Activated CD8-positive, alpha-beta T cell treated with anti-CD3 and anti-CD28 coated beads for 36 hours (primary cell): Measurements from ENCODE around the gene KLLN. TPM values are rescaled to one million over a fixed set of nuclear protein-coding genes. Genes with fewer than 3 reads are reported as not detected.

Experiments used
- ATAC-seq: fragments of 200-7000 bp; cut with Tn5 transposase; one replicate; pipeline ENCODE4 v1.10.0; 2021; ENCODE audit warnings: mild to moderate bottlenecking, moderate library complexity
- CTCF ChIA-PET: fragments of 350-600 bp; sonication (Branson Sonifier 250); formaldehyde crosslinking; loops from one replicate; lab custom pipeline; 2021; ENCODE audit warnings: antibody characterized with exemption; lab: Charles Lee
- POLR2A ChIA-PET: fragments of 350-600 bp; sonication (Branson Sonifier 250); formaldehyde crosslinking; loops from one replicate; lab custom pipeline; 2021; ENCODE audit warnings: antibody characterized with exemption; lab: Charles Lee
- DNase-seq: peaks from one replicate; pipeline ENCODE4 v3.0.0-alpha.2; 2020
- H3K27ac Mint-ChIP-seq: one replicate; pipeline ENCODE4 v1.8.0; 2021; ENCODE audit warnings: mild to moderate bottlenecking, mixed read lengths
- H3K27me3 Mint-ChIP-seq: one replicate; pipeline ENCODE4 v1.8.0; 2021; ENCODE audit warnings: mixed read lengths
- H3K36me3 Mint-ChIP-seq: one replicate; pipeline ENCODE4 v1.8.0; 2021; ENCODE audit warnings: low read depth, mixed read lengths
- H3K4me1 Mint-ChIP-seq: one replicate; pipeline ENCODE4 v1.8.0; 2021; ENCODE audit warnings: low read depth, mixed read lengths
- H3K4me3 Mint-ChIP-seq: one replicate; pipeline ENCODE4 v1.8.0; 2021; ENCODE audit warnings: mild to moderate bottlenecking, moderate library complexity, mixed read lengths
- H3K9me3 Mint-ChIP-seq: one replicate; pipeline ENCODE4 v1.8.0; 2021; ENCODE audit warnings: mixed read lengths
- CTCF ChIP-seq: fragments of 200-600 bp; IDR thresholded peaks from one replicate; pipeline ENCODE4 v1.8.0; 2022; ENCODE audit warnings: antibody characterized with exemption, mild to moderate bottlenecking
- intact Hi-C: fragments of 100-400 bp; cut with micrococcal nuclease; formaldehyde crosslinking; loops from one replicate; pipeline ENCODE4 v1.10.0; 2022
- total RNA-seq, 2 experiments: library from RNA; stranded (reverse); gene quantifications; one replicate each; pipeline ENCODE4 v1.2.3, GENCODE V29; 2021

KLLN gene
- total RNA-seq, 2 experiments from 2014 or later, result 0.43 to 0.61 TPM

GRCh38 chr10:87816898-87817608 is 46.3 kb downstream of the KLLN start:
- H3K36me3 Mint-ChIP-seq, result peaks cover 26% of the 10 kb centered on the region
- H3K9me3 Mint-ChIP-seq, result no peaks in the 10 kb centered on the region
- ATAC-seq, result no peak
- peak overlapping the region; percentile 97 for H3K27ac Mint-ChIP-seq
- peak overlapping the region; percentile 89 for H3K4me3 Mint-ChIP-seq
- TF ChIP-seq CTCF, result no peak
- intact Hi-C loops, result loop anchor here (5.0 kb wide), 1 partner anchor 45 kb away; the partner anchor contains the start of genes KLLN and PTEN
- H3K4me1 Mint-ChIP-seq, result peaks cover 35% of the 10 kb centered on the region
- H3K27me3 Mint-ChIP-seq, result no peaks in the 10 kb centered on the region
- CTCF ChIA-PET, result interaction anchor here (2.4 to 2.6 kb wide), 2 partner anchors 11 to 46 kb away, joined by 11 to 12 read pairs; partner anchors contain the start of genes KLLN and PTEN
- POLR2A ChIA-PET, result interaction anchor here (1.0 to 2.9 kb wide), 4 partner anchors 16 to 53 kb away, joined by 3 to 28 read pairs (median 6); partner anchors contain the start of genes KLLN and PTEN
- DNase-seq, result no peak

GRCh38 chr10:87816163-87816897 is 47.0 kb downstream of the KLLN start:
- DNase-seq (no peak), ATAC-seq (no peak)
- Mint-ChIP-seq H3K4me3 (peak overlapping the region; percentile 89), H3K36me3 (peaks cover 33% of the 10 kb centered on the region), H3K27me3 (no peaks in the 10 kb centered on the region), H3K27ac (peak overlapping the region; percentile 97), H3K9me3 (no peaks in the 10 kb centered on the region), H3K4me1 (peaks cover 37% of the 10 kb centered on the region)
- ChIA-PET CTCF (no interaction called here), POLR2A (no interaction called here)
- peak; percentile 50 for TF ChIP-seq CTCF
- intact Hi-C loops, result loop anchor here (5.0 kb wide), 1 partner anchor 46 kb away; the partner anchor contains the start of genes KLLN and PTEN

Other genes starting within 250 kb of the KLLN start
- under 1 TPM; 0.14 to 0.20 TPM for gene PAPSS2, start 203.7 kb downstream of the KLLN start, total RNA-seq
- gene ATAD1, start 45.3 kb downstream of the KLLN start, total RNA-seq, result 10 to 100 TPM; 43.8 to 49.3 TPM
- 10 to 100 TPM; 48.9 to 51.8 TPM for gene PTEN, start 92 bp upstream of the KLLN start, total RNA-seq